GM12891 (cell line): ENCODE measurements around the gene LMNTD1.

ENCODE experiments used
- DNase-seq: peaks from one replicate; pipeline ENCODE4 v3.0.0; 2011; ENCODE audit warnings: low spot score; ENCODE audit not compliant: insufficient read length
- FAIRE-seq: peaks from 2 replicates; lab custom pipeline; 2011; peaks lifted over from hg19 to GRCh38; lab: Jason Lieb, UNC
- PAX5 ChIP-seq: IDR thresholded peaks from 2 replicates; pipeline ENCODE4 v1.6.1; 2011; ENCODE audit warnings: low read length, moderate library complexity, mild to moderate bottlenecking; ENCODE audit not compliant: insufficient read depth, severe bottlenecking
- POLR2A ChIP-seq: IDR thresholded peaks from 2 replicates; pipeline ENCODE4 v1.6.1; 2011; ENCODE audit warnings: low read depth, low read length, control low read depth
- POLR2AphosphoS5 ChIP-seq: IDR thresholded peaks from 2 replicates; pipeline ENCODE4 v1.6.1; 2011; ENCODE audit warnings: low read depth, low read length, control low read depth
- POU2F2 ChIP-seq: IDR thresholded peaks from 2 replicates; pipeline ENCODE4 v1.6.1; 2011; ENCODE audit warnings: low read depth, mild to moderate bottlenecking, control low read depth, low read length, moderate library complexity
- SPI1 ChIP-seq: IDR thresholded peaks from 2 replicates; pipeline ENCODE4 v1.6.1; 2011; ENCODE audit warnings: low read depth, low read length, control low read depth
- TAF1 ChIP-seq: IDR thresholded peaks from 2 replicates; pipeline ENCODE4 v1.6.1; 2011; ENCODE audit warnings: low read depth, low read length, control low read depth

The LMNTD1 gene

GRCh38 chr12:25585021-25585523, 32.0 kb upstream of the LMNTD1 start:
- DNase-seq = no peak
- FAIRE-seq = no peak
- TF ChIP-seq TAF1 (no peak), PAX5 (no peak), POLR2AphosphoS5 (no peak), SPI1 (no peak), POLR2A (no peak), POU2F2 (no peak)

DNA sequence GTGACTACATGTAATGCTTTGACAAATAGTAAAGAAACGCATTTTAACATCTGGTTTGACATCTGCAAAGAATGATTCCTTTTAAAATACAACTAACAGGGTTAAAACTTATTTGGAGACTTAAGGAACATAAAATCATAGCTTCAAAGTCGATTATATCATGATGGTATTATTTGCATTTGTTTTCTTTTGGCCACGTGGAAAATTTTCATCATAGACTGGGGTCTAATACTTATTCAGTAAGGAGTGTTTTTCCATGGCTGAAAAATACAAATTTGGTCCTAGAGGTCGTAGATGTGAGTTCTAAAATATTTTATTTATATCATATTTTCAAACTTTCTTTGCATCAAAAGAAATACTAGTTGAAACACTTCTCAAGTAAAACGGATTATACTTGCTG, 31.5 kb upstream of the LMNTD1 start:
- TF ChIP-seq POLR2AphosphoS5 = no peak
- no peak for TF ChIP-seq SPI1
- no peak for TF ChIP-seq POLR2A
- no peak for TF ChIP-seq POU2F2
- TF ChIP-seq PAX5 = no peak
- no peak for TF ChIP-seq TAF1
- DNase-seq (no peak), FAIRE-seq (no peak)

DNA sequence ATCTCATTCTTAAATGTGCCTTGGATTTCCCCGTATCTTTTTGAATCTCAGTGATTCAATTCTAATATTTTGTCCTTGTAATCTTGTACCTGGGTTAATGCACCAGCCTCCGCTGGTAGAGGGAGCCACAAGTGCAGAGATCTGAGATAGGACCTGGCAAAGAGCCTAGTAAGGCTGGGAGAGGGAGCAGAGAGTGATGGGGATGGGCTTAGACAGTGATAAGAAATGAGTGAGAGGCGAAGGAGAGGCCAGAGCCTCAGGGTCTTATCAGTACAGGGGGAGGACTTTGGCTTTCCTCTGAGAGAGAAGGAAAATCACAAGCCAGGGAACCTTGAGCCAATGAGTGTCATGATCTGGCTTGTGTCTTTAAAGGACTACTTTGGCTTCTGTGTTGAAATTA, 30.5 kb upstream of the LMNTD1 start:
- FAIRE-seq (no peak), DNase-seq (no peak)
- TF ChIP-seq PAX5 (no peak), POU2F2 (no peak), SPI1 (no peak), TAF1 (no peak), POLR2A (no peak), POLR2AphosphoS5 (no peak)

DNA sequence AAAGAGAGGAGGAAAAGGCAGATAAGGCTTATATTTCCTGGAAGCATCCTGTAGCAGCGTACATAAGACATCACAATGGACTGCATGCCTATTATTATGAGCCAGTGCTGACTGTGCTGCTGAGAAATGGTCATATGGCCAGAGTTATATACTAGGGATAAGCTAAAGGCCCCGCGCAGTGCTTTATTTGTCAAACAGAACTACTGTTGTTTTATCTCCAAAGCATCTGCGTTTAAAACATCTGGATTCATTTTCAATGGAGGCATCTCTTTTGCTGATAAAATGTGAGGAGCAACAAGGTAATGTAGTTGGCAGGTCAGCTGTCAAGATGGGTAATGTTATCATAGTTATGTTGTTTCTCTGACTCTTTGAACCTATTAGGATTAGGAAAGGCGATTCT, 28.0 kb upstream of the LMNTD1 start:
- no peak for FAIRE-seq
- no peak for TF ChIP-seq SPI1
- TF ChIP-seq TAF1 = no peak
- no peak for TF ChIP-seq POU2F2
- TF ChIP-seq POLR2AphosphoS5 = no peak
- no peak for TF ChIP-seq PAX5
- TF ChIP-seq POLR2A = no peak
- no peak for DNase-seq

GRCh38 chr12:25578411-25579143, 25.5 kb upstream of the LMNTD1 start:
- no peak for DNase-seq
- TF ChIP-seq POLR2AphosphoS5 (no peak), PAX5 (no peak), SPI1 (no peak), TAF1 (no peak), POU2F2 (no peak), POLR2A (no peak)
- FAIRE-seq = no peak

- TF ChIP-seq POLR2AphosphoS5 (no peak), POU2F2 (no peak), TAF1 (no peak), SPI1 (no peak), PAX5 (no peak), POLR2A (no peak)
- DNase-seq (no peak), FAIRE-seq (no peak)
Measured at GRCh38 chr12:25574761-25575160, 21.7 kb upstream of the LMNTD1 start.

GRCh38 chr12:25573346-25573745, 20.3 kb upstream of the LMNTD1 start:
- DNase-seq = no peak
- no peak for TF ChIP-seq PAX5
- no peak for TF ChIP-seq POLR2AphosphoS5
- no peak for TF ChIP-seq SPI1
- TF ChIP-seq POLR2A = no peak
- TF ChIP-seq TAF1 = no peak
- no peak for TF ChIP-seq POU2F2
- FAIRE-seq = no peak

DNA sequence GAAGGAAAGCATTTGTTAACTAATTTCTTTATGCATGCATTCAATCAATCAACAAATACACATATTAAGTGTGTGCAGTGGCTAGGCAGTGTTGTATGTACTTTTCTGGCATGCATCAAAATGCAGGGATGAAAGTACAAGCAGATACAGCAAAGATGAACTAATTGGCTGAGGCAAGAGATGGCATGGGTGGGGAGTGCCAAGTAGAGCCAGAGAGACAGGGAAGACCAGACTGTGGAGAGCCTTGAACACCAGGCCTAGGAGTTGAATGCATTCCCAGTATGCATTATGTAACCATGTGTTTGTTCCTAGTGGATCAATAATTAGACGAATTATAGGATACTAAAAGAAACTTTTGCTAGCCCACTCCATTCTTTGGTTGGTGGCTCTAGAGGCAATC, 17.3 kb upstream of the LMNTD1 start:
- TF ChIP-seq TAF1 (no peak), POU2F2 (no peak), POLR2A (no peak), PAX5 (no peak), SPI1 (no peak), POLR2AphosphoS5 (no peak)
- DNase-seq (no peak), FAIRE-seq (no peak)

DNA sequence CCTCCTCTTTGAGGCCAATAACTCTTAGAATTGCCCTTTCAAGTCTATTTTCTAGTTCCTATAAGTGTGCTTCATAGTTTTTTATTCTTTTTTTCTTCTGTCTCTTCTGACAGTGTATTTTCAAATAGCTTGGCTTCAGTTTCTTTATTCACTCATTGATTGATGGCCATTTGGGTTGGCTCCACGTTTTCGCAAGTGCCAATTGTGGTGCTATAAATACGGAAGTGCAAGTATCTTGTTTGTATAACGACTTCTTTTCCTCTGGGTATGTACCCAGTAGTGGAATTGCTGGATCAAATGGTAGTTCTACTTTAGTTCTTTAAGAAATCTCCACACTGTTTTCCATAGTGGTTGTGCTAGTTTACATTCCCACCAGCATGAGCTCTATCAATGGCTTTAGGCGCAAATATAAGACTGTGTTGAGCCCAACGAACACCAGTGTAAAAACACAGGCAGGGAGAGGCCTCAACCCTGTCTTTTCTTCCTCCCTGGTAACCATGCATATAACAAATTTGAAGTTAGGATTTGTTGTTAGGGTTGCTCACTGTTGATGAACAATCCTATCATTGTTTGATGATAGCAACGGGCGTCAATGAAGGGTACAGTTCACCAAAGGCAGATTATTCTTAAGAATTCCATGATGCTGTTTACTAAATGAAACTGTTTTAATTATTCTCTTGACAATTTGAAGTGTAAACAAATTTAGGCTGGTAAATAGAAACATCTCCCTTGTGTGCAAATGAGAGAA, 13.3 kb upstream of the LMNTD1 start:
- DNase-seq (no peak), FAIRE-seq (no peak)
- TF ChIP-seq PAX5 = no peak
- TF ChIP-seq POU2F2 = no peak
- no peak for TF ChIP-seq POLR2A
- no peak for TF ChIP-seq SPI1
- no peak for TF ChIP-seq TAF1
